ENCODE results near the gene GRHL3.

Gene GRHL3

DNA sequence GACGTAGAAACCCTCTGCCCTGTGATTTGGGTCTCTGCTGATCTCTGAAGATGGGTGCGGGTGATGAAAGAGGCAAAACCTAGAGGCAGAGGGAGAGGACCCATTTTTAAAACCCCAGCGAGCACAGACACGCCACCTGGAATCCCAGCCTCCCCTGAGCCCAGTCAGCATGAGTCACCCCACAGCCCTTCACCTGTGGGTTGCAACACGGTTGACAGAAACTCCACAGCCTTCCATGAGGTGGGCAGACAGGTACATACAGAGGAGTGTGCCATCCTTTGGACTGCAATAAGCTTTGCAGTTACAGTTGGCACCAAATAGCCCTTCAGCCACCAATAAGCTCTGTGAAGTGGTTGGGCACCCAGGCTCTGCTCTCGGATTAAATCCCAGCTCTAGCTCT lies 2.1 kb upstream of the GRHL3 start:
- Histone ChIP-seq H3K36me3 (replicated peaks) (no peaks in the 10 kb centered on the region), H3K9me3 (no peaks in the 10 kb centered on the region), H3K4me3 (no peak overlapping the region), H3K27me3 (ENCODE audit: low read depth) (no peaks in the 10 kb centered on the region), H3K4me1 (peaks cover 14% of the 10 kb centered on the region)
- DNase-seq (ENCODE audit: low spot score in 2 of 2) = no peak
- in situ Hi-C loops (cut with MboI; ENCODE audit: low sequenced_read_pairs) = no loop called here

DNA sequence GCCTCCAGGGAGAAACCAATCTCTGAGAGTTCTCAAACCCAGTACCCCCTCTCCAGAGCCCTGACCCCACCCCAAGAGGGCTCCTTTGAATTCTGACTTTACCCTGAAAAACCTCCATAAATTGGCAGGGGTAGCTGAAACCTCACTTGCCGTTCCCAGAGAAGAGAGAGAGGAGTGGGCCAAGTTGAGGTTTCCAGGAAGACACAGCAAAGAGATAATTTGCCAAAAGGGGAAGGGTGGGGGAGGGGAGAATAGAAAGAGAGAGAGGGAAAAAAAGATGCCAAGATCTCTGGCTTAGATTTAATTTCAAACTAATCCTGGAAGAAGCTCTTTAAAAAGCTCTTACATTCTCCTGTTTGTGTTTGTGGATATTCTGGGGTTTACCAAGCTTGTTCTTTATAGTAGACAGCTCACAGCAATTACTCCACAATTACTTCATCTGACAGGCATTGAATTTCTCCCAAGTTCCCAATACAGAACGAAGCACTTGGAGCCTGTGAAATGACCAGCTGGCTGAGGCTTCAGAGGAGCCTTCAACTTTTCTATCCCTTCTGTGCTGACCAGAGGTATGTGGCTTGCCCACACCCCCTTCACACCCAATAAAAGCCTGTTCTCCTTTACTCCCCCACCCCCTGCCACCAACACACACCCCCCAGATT lies 1.1 kb upstream of the GRHL3 start:
- no peak for DNase-seq (ENCODE audit: low spot score in 2 of 2)
- Histone ChIP-seq H3K36me3 (replicated peaks) (no peaks in the 10 kb centered on the region), H3K9me3 (no peaks in the 10 kb centered on the region), H3K27me3 (ENCODE audit: low read depth) (no peaks in the 10 kb centered on the region), H3K4me3 (no peak overlapping the region), H3K4me1 (peaks cover 24% of the 10 kb centered on the region)
- in situ Hi-C loops (cut with MboI; ENCODE audit: low sequenced_read_pairs) = no loop called here

DNA sequence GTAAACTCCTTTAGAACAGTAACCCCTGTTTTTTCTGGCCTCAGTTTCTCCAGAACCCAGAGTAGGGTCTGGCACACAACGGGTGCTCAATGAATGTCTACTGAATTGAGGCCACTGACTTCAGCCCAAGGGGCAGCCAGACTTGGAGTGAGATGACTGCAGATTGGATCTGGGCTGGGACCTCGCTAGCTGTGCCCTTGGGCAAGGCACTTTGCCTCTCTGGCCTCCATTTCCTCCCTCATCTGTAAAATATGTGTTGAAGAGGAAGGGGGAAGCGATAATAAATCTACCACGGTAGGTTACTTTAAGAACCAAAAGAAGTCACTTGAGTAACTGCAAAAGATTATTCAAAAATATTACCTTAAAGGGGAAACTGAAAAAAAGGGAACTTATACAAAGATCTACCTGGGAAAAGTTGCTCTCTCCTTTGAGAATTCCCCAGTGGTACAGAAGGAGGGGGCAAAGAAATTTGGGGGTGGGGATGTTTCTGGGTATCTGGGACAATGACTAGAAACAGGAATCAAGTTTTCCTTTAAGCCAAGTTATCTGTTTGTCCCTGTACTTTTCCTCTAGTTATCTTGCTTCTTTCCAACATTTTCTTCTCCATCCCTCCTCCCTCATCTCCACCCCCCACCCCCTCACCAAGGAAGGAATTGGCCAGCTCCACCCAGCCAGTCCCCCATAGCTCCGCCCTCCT lies 394 bp upstream of the GRHL3 start:
- in situ Hi-C loops (cut with MboI; ENCODE audit: low sequenced_read_pairs) = no loop called here
- H3K9me3 ChIP-seq = no peaks in the 10 kb centered on the region
- no peak overlapping the region for H3K4me3 ChIP-seq
- H3K36me3 ChIP-seq (replicated peaks) = no peaks in the 10 kb centered on the region
- H3K4me1 ChIP-seq = peaks cover 25% of the 10 kb centered on the region
- no peaks in the 10 kb centered on the region for H3K27me3 ChIP-seq (ENCODE audit: low read depth)
- peak in 1 of 2 experiments; percentile 30 for DNase-seq (ENCODE audit: low spot score in 2 of 2)

DNA sequence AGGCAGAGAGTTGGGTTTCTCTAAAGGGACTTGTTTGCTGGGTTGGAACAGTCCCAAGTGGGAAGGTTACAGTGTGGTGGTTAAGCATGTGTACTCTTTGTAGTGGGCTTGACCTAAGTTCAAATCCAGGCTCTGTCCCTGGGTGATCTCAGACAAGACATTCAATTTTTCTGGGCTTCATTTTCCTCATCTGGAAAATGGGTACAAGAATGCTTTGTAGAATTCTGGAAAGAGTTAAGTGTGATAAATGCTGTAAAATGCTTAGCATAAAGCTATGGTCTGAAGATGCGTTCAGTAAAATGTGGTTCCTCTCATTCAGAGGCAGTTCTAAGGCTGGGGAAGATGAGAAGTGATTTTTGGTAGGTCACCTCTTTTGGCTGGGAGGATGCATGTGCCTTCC lies 805 bp downstream of the GRHL3 start:
- in situ Hi-C loops (cut with MboI; ENCODE audit: low sequenced_read_pairs) = no loop called here
- no peaks in the 10 kb centered on the region for H3K27me3 ChIP-seq (ENCODE audit: low read depth)
- H3K4me1 ChIP-seq = peaks cover 25% of the 10 kb centered on the region
- DNase-seq (ENCODE audit: low spot score in 2 of 2) = no peak
- no peaks in the 10 kb centered on the region for H3K9me3 ChIP-seq
- H3K4me3 ChIP-seq = no peak overlapping the region
- H3K36me3 ChIP-seq (replicated peaks) = no peaks in the 10 kb centered on the region

DNA sequence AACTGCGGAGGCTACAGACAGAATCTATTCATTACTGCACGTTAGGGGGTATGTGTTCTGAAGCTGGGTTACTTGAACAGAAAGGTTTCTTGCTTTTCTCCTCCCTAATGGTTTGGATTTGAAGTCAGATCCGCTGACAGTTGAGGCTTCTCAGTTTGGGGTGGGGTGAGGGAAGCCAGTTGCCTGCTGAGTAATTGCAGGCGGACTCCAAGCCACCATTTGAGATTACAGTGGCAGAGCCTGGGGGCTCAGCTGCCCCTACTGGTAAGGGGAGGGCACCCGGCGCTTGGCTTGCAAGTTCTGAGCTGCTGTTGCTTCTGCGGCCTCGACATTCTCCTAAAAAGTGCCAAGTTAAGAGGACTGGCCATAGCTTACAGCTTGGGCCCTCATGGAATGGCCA lies 2.0 kb downstream of the GRHL3 start:
- DNase-seq (ENCODE audit: low spot score in 2 of 2) = no peak
- in situ Hi-C loops (cut with MboI; ENCODE audit: low sequenced_read_pairs) = no loop called here
- Histone ChIP-seq H3K36me3 (replicated peaks) (no peaks in the 10 kb centered on the region), H3K4me1 (peaks cover 25% of the 10 kb centered on the region), H3K27me3 (ENCODE audit: low read depth) (no peaks in the 10 kb centered on the region), H3K4me3 (peak overlapping the region; percentile 40; the same call in 1 of the 2 replicates), H3K9me3 (no peaks in the 10 kb centered on the region)

DNA sequence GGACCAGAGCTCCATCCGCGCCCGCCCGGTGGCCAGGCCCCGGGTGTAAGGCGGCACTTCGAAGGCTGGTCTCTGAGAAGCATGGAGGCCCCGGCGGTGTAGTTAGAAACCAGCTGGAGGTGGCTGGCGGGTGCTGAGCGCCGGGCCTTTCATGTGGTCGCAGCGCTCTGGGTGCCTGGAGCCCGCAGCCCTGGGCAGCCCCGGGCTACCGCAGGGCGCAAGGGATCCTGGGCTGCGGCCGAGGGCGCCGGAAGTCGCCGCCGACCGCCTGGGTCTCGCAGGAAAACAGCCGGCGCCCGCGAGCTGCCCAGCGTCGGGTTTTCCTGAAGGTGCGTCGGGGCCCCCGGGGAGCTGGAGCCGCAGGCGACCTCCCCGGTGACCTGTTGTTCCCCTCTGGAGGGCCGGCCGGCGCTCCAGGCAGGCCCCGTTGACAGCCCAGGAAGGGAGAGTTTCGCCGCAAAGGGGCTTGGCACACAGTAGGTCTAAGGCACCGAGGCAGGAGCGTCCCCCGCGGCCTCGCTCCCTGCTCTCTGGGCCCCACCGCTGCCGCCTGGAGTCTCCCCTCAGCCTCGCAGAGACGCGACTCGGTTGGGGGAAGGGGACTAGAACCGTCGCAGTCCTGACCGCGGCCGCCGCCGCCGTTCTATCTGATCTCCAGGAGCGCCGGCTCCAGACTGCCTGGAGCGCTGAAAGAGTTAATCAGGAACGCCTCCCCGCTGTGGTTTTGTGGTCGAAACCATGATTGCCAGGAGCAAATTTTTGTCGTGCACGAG lies 2.7 kb downstream of the GRHL3 start:
- H3K9me3 ChIP-seq = no peaks in the 10 kb centered on the region
- DNase-seq (ENCODE audit: low spot score in 2 of 2) = peak; percentile 72 to 83
- H3K4me3 ChIP-seq = peak overlapping the region; percentile 40
- H3K36me3 ChIP-seq (replicated peaks) = no peaks in the 10 kb centered on the region
- peaks cover 25% of the 10 kb centered on the region for H3K4me1 ChIP-seq
- H3K27me3 ChIP-seq (ENCODE audit: low read depth) = no peaks in the 10 kb centered on the region
- in situ Hi-C loops (cut with MboI; ENCODE audit: low sequenced_read_pairs) = no loop called here

DNA sequence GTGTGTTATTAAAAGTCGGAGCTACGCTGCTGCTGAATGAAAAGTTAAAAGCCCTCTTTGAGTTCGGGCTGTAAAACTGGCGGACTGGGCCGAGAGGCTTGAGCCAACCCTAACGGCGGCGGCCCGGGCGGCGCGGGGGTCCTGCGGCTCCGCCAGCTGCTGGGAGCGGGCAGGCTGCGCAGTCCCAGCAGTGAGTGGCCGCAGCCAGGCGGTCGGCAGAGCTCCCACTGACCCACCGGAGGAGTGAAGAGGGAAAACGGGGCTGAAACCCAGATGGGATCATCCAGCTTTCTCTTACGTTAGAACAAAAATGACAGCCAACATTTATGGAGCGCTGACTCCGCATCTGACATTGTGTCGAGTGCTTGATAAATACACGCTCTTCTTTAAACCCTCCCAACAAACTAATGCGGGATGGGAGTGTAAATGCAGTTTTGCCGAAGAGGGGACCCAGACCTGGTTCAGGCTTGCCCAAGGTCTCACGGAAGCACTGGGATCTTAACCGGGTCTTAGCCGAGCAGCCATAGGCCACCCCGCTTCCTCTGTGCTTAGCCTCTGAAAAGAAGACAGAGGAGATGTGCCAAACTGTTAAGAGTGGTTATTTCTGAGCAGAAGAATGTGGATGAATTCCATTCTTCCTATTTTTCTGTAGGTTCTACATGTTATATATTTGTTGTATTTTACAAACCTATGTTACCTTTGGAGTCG lies 3.5 kb downstream of the GRHL3 start:
- no peaks in the 10 kb centered on the region for H3K36me3 ChIP-seq (replicated peaks)
- in situ Hi-C loops (cut with MboI; ENCODE audit: low sequenced_read_pairs) = no loop called here
- no peaks in the 10 kb centered on the region for H3K9me3 ChIP-seq
- peak overlapping the region; percentile 40 for H3K4me3 ChIP-seq
- no peak for DNase-seq (ENCODE audit: low spot score in 2 of 2)
- H3K4me1 ChIP-seq = peaks cover 25% of the 10 kb centered on the region
- H3K27me3 ChIP-seq (ENCODE audit: low read depth) = no peaks in the 10 kb centered on the region

DNA sequence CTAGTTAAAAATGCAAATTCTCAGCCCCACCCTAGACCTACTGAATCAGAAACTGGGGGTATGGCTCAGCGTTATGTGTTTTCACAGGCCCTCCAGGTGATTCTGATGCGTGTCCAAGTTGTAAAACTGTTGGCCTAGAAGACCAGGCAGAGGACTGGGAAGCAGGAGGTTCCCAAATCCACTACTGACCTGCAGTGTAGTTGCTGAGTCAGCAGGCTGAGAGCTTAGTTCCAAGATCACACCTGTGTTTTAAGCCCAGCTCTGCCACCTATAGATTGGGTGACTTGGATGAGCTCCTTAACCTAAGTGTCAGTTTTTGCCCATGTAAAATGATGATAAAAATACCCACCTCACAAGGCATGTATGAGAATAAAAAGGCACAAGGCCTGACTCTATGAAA lies 4.1 kb downstream of the GRHL3 start:
- no peak for DNase-seq (ENCODE audit: low spot score in 2 of 2)
- no peaks in the 10 kb centered on the region for H3K36me3 ChIP-seq (replicated peaks)
- in situ Hi-C loops (cut with MboI; ENCODE audit: low sequenced_read_pairs) = no loop called here
- no peaks in the 10 kb centered on the region for H3K27me3 ChIP-seq (ENCODE audit: low read depth)
- peaks cover 25% of the 10 kb centered on the region for H3K4me1 ChIP-seq
- H3K4me3 ChIP-seq = no peak overlapping the region
- H3K9me3 ChIP-seq = no peaks in the 10 kb centered on the region

DNA sequence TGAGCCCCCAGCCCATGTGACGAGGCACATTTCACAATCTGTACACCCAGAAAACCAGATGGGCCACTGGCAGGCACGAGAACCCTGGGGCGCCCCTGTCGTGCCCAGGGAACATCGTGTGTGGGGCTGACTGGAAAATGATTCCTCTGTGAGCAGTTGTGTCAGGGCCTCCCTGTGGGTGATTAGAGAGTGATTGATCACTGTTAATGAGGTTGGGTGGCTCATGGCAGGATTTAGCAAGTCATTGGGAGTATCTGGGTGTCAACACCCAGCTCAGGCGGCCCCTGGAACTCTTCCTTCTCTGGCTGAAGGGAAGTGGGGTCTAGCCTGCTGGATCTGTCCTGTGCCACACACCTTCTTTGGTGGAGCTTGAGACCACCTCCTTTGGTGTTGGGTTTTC lies 5.7 kb downstream of the GRHL3 start:
- H3K27me3 ChIP-seq (ENCODE audit: low read depth) = no peaks in the 10 kb centered on the region
- in situ Hi-C loops (cut with MboI; ENCODE audit: low sequenced_read_pairs) = no loop called here
- peaks cover 22% of the 10 kb centered on the region for H3K4me1 ChIP-seq
- no peak overlapping the region for H3K4me3 ChIP-seq
- no peak for DNase-seq (ENCODE audit: low spot score in 2 of 2)
- H3K36me3 ChIP-seq (replicated peaks) = no peaks in the 10 kb centered on the region
- H3K9me3 ChIP-seq = no peaks in the 10 kb centered on the region

DNA sequence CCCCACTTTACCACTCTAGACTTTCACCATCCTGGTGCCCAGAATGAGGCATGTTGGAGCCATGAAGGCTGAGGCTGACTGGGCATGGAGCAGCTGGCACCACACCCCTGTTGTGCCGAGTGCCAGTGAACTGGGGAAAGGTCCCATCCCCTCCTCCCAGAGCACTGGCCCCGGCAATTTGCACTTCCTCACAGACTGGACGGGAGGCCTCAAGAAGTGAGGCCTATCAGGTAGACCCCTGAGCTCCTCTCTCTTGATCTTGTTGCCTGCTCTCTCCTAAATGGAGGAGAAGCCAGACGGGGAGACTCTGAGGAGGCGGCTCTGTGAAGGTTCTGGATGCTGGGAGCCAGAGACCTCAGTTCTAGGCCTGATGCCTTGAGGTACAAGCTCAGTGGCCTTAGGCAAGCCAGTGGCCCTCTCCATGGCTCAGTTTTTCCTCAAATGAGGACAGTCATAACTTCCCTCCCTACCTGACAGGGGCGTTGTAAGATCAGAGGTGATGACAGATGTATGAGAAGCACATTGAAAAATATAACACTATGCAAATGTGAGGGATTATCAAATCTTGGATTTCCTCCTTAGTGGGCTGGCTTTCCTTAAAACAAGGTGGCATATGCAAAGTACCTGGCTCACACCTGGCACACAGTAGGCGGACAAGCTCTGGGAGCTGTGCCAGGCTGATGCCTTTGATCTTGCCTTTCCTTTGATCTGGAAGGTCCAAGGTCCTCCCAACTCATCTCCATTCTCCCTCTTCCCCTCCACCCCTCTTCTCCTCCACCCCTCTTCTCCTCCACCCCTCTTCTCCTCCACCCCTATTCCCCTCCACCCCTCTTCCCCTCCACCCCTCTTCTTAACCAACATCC lies 6.7 kb downstream of the GRHL3 start:
- no peak for DNase-seq (ENCODE audit: low spot score in 2 of 2)
- Histone ChIP-seq H3K27me3 (ENCODE audit: low read depth) (no peaks in the 10 kb centered on the region), H3K4me3 (no peak overlapping the region), H3K36me3 (replicated peaks) (no peaks in the 10 kb centered on the region), H3K4me1 (peaks cover 22% of the 10 kb centered on the region), H3K9me3 (no peaks in the 10 kb centered on the region)
- in situ Hi-C loops (cut with MboI; ENCODE audit: low sequenced_read_pairs) = no loop called here

DNA sequence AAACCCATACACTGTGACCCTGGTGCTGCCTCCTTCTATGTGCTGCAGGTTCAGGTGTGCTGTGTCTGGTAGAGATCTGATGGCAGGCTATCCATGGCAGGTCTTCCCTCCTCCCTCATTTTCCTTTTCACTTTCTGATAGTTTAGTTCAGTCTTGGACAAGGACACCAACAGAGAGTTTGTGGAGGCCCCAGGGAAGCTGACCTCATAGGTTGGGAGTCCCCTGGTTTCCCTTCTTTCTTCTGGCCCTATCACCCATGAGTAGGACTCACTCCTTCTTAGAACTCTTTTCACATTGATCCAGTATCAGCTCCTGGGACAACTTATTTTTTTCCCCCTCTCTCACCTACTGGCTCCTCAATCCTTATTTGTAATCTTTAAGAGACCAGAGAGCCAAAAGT lies 8.3 kb downstream of the GRHL3 start:
- Histone ChIP-seq H3K9me3 (no peaks in the 10 kb centered on the region), H3K4me1 (peaks cover 6% of the 10 kb centered on the region), H3K27me3 (ENCODE audit: low read depth) (no peaks in the 10 kb centered on the region), H3K36me3 (replicated peaks) (no peaks in the 10 kb centered on the region), H3K4me3 (no peak overlapping the region)
- DNase-seq (ENCODE audit: low spot score in 2 of 2) = no peak
- in situ Hi-C loops (cut with MboI; ENCODE audit: low sequenced_read_pairs) = no loop called here

DNA sequence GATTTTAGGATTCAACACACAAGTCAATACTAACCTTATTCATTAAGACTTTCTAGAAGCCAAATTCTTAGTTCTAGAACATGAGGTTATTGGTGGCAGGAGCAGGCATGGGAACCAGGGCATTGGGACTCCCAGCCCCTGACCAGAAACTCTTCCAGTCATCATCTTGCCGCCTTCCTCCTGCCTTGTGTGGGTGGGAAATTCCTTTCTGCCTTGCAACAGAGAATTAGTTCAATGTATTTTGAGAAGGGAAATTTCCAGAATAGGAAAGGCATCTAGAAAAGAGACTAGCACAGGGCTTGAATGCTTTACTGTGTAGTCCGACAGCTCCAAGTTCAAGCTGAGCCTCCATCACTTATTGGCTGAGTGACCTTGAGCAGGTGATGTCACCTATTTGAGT lies 8.7 kb downstream of the GRHL3 start:
- in situ Hi-C loops (cut with MboI; ENCODE audit: low sequenced_read_pairs) = no loop called here
- H3K27me3 ChIP-seq (ENCODE audit: low read depth) = no peaks in the 10 kb centered on the region
- H3K36me3 ChIP-seq (replicated peaks) = no peaks in the 10 kb centered on the region
- H3K9me3 ChIP-seq = no peaks in the 10 kb centered on the region
- DNase-seq (ENCODE audit: low spot score in 2 of 2) = no peak
- H3K4me3 ChIP-seq = no peak overlapping the region
- peaks cover 2% of the 10 kb centered on the region for H3K4me1 ChIP-seq

DNA sequence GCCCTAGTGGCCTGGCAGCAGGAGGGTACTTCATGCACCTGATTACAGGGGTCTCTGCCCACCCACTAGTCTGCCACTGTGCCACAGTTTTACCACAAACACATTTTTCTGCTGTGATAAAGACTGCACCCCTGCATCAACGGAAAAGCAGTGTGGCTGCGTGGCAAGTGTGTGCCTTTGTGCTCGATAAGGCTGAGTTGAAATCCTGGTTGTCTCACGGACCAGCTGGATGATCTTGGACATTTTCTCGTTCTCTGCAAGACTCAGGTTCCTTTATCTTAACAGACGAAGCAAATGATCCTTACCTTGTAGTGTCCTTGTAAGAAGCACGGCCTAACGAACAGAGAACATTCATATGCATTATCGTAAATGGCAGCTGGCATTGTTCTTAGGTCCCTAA lies 10.2 kb downstream of the GRHL3 start:
- in situ Hi-C loops (cut with MboI; ENCODE audit: low sequenced_read_pairs) = no loop called here
- no peaks in the 10 kb centered on the region for H3K9me3 ChIP-seq
- H3K4me3 ChIP-seq = no peak overlapping the region
- H3K4me1 ChIP-seq = no peaks in the 10 kb centered on the region
- DNase-seq (ENCODE audit: low spot score in 2 of 2) = no peak
- no peaks in the 10 kb centered on the region for H3K36me3 ChIP-seq (replicated peaks)
- no peaks in the 10 kb centered on the region for H3K27me3 ChIP-seq (ENCODE audit: low read depth)

Measured in HAP-1 (cell line).